ENCODE data around the gene RDM1.

DNA sequence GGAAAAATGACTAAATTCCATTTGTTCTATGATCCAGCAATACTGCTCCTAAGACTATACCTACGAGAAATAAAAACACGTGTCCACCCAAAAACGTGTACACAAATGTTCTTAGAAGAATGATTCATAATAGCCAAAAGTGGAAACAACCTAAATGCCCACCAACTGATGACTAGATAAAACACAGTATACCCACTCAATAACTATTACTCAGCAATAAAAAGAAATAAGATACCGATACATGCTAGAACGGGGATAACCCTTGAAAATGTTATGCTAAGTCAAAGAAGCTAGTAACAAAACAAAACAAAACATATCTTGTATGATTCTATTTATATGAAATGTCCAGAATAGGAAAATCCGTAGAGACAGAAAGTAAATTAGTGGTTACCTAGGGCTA is 33.1 kb upstream of the RDM1 start:
- no peak for TF ChIP-seq CTCF (conservative IDR thresholded peaks at IDR 0.05; ENCODE audit: low read depth in 2 of 2)
- no peak for TF ChIP-seq EZH2 (IDR thresholded peaks at IDR 0.05; ENCODE audit: low read depth, unreplicated experiment)
- TF ChIP-seq EZH2phosphoT487 (IDR thresholded peaks at IDR 0.05; ENCODE audit: unreplicated experiment), result no peak
- no peak for TF ChIP-seq STAT1 (IDR thresholded peaks at IDR 0.05; ENCODE audit: unreplicated experiment)
- no peak for TF ChIP-seq POLR2AphosphoS5 (IDR thresholded peaks at IDR 0.05; ENCODE audit: low read depth)
- no peak for TF ChIP-seq CREB1 (CRISPR knock-in tag; IDR thresholded peaks at IDR 0.05; ENCODE audit: low read depth)
- TF ChIP-seq, protein P1, sequence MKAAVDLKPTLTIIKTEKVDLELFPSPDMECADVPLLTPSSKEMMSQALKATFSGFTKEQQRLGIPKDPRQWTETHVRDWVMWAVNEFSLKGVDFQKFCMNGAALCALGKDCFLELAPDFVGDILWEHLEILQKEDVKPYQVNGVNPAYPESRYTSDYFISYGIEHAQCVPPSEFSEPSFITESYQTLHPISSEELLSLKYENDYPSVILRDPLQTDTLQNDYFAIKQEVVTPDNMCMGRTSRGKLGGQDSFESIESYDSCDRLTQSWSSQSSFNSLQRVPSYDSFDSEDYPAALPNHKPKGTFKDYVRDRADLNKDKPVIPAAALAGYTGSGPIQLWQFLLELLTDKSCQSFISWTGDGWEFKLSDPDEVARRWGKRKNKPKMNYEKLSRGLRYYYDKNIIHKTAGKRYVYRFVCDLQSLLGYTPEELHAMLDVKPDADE (IDR thresholded peaks at IDR 0.05), result no peak
- no peak for TF ChIP-seq REST (IDR thresholded peaks at IDR 0.05; ENCODE audit: unreplicated experiment)
- TF ChIP-seq ZNF331 (CRISPR knock-in tag; IDR thresholded peaks at IDR 0.05; ENCODE audit: low read depth), result no peak
